HL-60 (cell line): ENCODE data around the gene ARHGAP21.

Experiments used
- DNase-seq, 2 experiments: peaks; one replicate each; pipeline ENCODE4 v3.0.0-alpha.2; 2010 to 2020; ENCODE audit warnings: low read depth in 1 of 2, low spot score in 1 of 2
- H3K27ac ChIP-seq: fragments of 250-450 bp; sonication (Bioruptor Pico); replicated peaks from 2 replicates; pipeline ENCODE4 v1.5.1; 2020; ENCODE audit warnings: mild to moderate bottlenecking, moderate library complexity
- H3K27me3 ChIP-seq: fragments of 250-450 bp; sonication (Bioruptor Pico); 2 replicates; pipeline ENCODE4 v1.5.1; 2021; ENCODE audit warnings: mild to moderate bottlenecking, moderate library complexity; ENCODE audit not compliant: insufficient read depth, poor library complexity, severe bottlenecking
- H3K4me3 ChIP-seq: replicated peaks from 2 replicates; pipeline ENCODE4 v1.5.1; 2011; ENCODE audit warnings: mild to moderate bottlenecking, control low read depth, low read length; ENCODE audit not compliant: insufficient read depth
- CTCF ChIP-seq: IDR thresholded peaks from one replicate; pipeline ENCODE4 v1.5.1; 2011; ENCODE audit warnings: low read length, control low read depth, inconsistent platforms; ENCODE audit not compliant: insufficient read depth
- GABPA ChIP-seq: IDR thresholded peaks from 2 replicates; pipeline ENCODE4 v1.6.1; 2012; ENCODE audit warnings: low read depth
- POLR2AphosphoS5 ChIP-seq: IDR thresholded peaks from 2 replicates; pipeline ENCODE4 v1.6.1; 2012; ENCODE audit warnings: low read depth
- REST ChIP-seq: IDR thresholded peaks from 2 replicates; pipeline ENCODE4 v1.6.1; 2012; ENCODE audit warnings: low read depth; ENCODE audit not compliant: insufficient replicate concordance
- SPI1 ChIP-seq: IDR thresholded peaks from 2 replicates; pipeline ENCODE4 v1.6.1; 2012; ENCODE audit warnings: low read depth, mild to moderate bottlenecking, borderline replicate concordance

ARHGAP21 gene

GRCh38 chr10:24716295-24716694, 7.4 kb downstream of the ARHGAP21 start:
- Histone ChIP-seq H3K27me3 (no peaks in the 10 kb centered on the region), H3K27ac (no peak overlapping the region), H3K4me3 (no peak overlapping the region)
- TF ChIP-seq REST (no peak), POLR2AphosphoS5 (no peak), GABPA (no peak), CTCF (no peak), SPI1 (no peak)
- no peak for DNase-seq

- no peak for DNase-seq
- no peaks in the 10 kb centered on the region for H3K27me3 ChIP-seq
- H3K27ac ChIP-seq: no peak overlapping the region
- H3K4me3 ChIP-seq: no peak overlapping the region
- TF ChIP-seq GABPA (no peak), SPI1 (no peak)
These were observed 8.4 kb downstream of the ARHGAP21 start for GRCh38 chr10:24715246-24715769.

- no peaks in the 10 kb centered on the region for H3K27me3 ChIP-seq
- H3K4me3 ChIP-seq: no peak overlapping the region
- TF ChIP-seq POLR2AphosphoS5: no peak
- H3K27ac ChIP-seq: no peak overlapping the region
- DNase-seq: no peak
These were observed 10.6 kb downstream of the ARHGAP21 start for GRCh38 chr10:24713086-24713485.

GRCh38 chr10:24711465-24711864, 12.2 kb downstream of the ARHGAP21 start:
- TF ChIP-seq GABPA: no peak
- no peak for TF ChIP-seq REST
- TF ChIP-seq SPI1: no peak
- TF ChIP-seq POLR2AphosphoS5: no peak
- TF ChIP-seq CTCF: no peak
- H3K27me3 ChIP-seq: no peaks in the 10 kb centered on the region
- no peak for DNase-seq
- H3K27ac ChIP-seq: no peak overlapping the region
- H3K4me3 ChIP-seq: no peak overlapping the region

GRCh38 chr10:24708081-24708480, 15.6 kb downstream of the ARHGAP21 start:
- no peak overlapping the region for H3K27ac ChIP-seq
- H3K27me3 ChIP-seq: no peaks in the 10 kb centered on the region
- no peak overlapping the region for H3K4me3 ChIP-seq
- DNase-seq: no peak
- TF ChIP-seq SPI1 (no peak), CTCF (no peak), GABPA (no peak), REST (no peak), POLR2AphosphoS5 (no peak)
